Stimulated activated CD8-positive, alpha-beta memory T cell treated with anti-CD3 and anti-CD28 coated beads, Interleukin-15, amount 100 ng/mL, for 24 hours (primary cell): ENCODE results near the gene VPS16.

Source experiments
- DNase-seq: peaks from one replicate; pipeline ENCODE4 v3.0.0-alpha.2; 2020; ENCODE audit warnings: low read depth

The VPS16 gene

DNA sequence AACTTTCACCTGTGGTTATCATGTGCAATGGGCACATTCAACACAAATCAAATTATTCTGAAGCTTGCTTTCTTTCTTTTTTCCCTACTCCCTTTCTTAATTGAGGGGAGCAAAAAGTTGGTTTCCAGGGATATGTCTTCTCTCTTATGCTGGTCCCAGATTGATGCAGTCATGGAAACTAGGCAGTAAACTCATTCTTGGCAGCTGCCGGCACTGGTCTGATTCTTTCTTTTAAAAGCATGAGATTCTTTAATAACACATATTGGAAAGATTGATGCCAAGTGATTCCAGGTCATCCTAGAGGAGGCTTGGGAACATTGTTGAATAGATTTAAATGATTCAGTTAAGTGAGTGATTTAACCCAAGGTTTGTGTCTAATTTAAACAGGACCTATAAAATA, 61.7 kb downstream of the VPS16 start:
- no peak for DNase-seq

DNA sequence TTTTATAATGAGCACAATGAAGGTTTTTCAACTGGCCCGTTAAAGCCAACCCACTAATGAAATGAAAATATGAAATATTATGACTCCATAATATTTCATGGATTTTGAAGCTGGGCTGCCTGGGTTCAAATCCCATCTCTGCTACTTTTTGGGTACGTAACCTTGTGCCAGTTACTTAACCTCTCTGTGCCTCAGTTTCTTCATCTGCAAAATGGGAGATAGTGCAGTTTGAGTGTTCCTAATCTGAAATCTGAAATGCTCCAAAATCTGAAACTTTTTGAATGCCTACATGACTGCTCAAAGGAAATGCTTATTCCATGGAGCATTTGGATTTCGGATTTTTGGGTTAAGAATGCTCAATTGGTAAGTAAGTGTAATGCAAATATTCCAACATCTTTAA, 62.3 kb downstream of the VPS16 start:
- no peak for DNase-seq

DNA sequence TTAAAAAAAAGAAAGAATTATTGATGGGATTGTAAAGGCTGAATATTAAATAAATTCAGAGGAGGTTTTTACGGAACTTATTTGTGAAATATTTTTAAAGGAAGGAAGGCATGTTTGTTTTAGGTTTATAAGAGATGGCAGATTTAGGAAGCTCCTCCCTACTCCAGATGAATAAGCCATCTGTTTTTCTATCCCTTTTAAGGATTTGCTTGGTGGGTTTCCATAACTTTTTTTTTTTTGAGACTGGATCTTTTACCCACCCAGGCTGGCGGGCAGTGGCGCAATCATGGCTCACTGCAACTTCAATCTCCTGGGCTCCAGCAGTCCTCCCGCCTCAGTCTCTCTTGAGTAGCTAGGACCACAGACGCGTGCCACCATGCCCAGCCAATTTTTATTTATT, 63.1 kb downstream of the VPS16 start:
- no peak for DNase-seq

DNA sequence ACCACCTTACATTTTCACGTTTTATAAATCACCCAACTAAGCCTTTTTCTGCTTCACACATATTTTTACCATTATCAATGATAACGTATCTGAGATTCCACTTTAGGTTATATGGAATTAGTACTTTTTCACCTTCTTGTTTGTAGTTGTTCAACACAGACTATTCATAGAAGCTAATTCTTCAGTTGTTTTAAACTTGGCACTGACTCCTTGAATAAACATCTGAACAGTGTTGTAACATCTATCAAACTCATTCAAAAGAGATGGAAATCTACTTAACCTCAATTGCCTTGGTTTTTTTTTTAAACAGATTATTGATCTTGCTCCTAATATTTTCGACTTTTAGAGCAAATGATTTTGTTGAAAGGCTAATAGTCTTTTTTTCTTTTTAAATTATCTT, 67.0 kb downstream of the VPS16 start:
- no peak for DNase-seq

DNA sequence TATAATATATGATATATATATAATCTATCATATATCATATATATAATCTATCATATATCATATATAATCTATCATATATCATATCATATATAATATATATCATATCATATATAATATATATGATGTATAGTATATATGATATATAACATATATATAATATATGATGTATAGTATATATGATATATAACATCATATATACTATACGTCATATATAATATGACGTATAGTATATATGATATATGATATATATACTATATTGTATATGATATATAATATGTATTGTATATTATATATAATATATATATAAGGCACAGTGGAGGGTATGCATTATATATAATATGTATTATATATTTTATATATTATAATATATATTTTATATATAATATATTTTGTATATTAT, 69.4 kb downstream of the VPS16 start:
- DNase-seq = no peak

DNA sequence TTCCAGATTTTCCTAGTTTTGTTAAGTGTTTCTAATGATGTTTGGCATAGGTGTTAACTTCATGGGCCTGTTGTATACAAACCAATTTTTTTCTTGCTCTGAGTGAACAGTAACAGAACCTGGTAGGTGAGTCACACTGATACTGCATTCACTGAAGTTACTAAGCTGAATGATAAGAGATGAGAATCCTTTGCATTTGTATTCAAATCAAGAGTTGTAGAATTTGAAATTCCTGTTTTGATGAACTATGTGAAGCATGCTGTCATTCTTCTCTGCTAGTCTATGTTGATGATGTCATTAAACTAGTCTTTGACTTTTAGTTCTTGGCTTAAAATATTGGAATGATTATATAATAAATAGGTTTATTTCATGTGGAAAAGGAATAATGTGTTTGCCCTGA, 70.7 kb downstream of the VPS16 start:
- no peak for DNase-seq

DNA sequence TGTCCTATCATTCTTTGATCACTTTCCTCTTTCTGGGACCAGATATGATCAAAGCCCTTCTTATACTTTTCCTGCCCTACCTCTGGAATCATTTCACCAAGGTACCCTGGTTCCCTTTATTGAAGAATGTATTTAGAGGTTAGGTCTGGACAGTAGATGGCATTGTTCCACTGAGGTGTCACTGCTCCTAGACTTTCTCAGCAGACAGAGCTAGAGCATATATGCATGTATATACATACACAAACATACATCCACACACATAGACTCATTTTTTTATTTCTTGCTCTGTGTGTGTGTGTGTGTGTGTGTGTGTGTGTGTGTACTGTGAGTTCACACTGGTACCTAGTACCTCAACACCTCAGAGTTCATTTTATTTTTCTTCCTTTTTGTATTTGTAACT, 73.6 kb downstream of the VPS16 start:
- DNase-seq = no peak
